ENCODE measurements around the gene TSEN54. TPM values are rescaled to one million over a fixed set of nuclear protein-coding genes. Genes with fewer than 3 reads are reported as not detected.
A peak's percentile ranks its signal among the peaks of the same experiment; 100 is the strongest.

The TSEN54 gene
- total RNA-seq, 2 donors from 2014 or later = 8.8 to 15.2 TPM

DNA sequence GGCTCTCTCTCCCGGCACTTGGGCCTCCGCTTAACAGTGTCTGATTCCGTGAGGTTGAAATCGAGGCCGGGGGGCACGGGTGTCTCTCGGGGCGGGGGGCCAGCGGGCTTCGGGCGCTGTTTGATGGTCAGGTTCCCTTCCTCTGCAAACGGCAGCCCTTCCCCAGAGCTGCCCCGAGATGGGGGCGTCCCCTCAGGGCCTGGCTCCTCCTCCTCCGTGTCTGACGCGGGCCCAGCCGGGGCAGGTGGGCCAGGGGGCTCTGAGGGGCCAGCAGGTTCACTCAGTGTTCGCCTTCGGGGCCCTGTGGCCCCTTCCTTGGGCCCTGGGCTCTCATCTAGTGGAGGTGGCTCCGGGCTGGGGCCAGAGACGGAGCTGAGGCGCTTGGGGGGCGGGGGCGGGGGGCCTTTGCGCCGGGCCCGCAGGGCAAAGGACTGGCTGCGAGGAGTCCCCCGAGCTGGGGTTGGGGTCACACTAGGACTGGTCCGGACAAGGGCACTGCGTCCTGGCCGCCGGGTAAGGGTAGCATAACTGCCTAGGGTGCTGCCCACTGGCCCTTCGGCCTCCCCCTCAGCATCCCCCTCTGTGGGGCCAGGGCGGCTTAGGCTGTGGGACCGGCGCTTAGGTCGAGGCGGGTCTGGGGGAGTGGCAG is 14.1 kb upstream of the TSEN54 start:
- no peak for DNase-seq (ENCODE audit: low spot score)
- intact Hi-C loops (cut with DNase I) = no loop called here

DNA sequence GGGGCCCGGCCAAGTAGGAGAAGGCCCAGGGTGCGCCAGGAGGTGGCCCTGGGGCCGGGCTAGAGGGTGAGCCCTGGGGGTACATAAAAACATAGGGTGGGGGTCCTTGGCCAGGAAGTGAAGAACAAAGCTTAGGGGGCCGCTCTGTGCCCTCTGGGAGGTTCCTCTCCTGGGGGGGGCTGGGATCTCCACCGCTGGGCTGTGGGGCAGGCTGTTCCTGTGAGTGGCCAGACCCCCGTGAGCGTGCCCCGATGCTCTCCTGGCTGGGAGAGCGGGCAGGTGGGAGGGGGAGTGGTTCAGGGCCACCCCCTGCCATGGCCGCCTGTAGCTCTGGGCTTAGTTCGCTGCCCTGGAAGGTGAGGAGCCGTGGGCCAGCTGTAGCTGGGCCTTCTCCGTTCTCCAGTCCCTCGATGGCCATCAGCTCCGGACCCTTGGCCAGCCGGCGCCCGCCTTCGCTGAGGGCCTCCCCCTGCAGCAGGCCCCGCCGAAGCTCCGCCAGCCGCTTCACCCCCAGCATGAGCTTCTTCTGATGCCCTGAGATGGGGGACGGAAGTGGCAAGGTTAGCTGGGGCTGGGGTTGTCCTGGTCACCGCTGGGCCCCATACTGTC is 13.5 kb upstream of the TSEN54 start:
- no peak for DNase-seq (ENCODE audit: low spot score)
- intact Hi-C loops (cut with DNase I) = no loop called here

DNA sequence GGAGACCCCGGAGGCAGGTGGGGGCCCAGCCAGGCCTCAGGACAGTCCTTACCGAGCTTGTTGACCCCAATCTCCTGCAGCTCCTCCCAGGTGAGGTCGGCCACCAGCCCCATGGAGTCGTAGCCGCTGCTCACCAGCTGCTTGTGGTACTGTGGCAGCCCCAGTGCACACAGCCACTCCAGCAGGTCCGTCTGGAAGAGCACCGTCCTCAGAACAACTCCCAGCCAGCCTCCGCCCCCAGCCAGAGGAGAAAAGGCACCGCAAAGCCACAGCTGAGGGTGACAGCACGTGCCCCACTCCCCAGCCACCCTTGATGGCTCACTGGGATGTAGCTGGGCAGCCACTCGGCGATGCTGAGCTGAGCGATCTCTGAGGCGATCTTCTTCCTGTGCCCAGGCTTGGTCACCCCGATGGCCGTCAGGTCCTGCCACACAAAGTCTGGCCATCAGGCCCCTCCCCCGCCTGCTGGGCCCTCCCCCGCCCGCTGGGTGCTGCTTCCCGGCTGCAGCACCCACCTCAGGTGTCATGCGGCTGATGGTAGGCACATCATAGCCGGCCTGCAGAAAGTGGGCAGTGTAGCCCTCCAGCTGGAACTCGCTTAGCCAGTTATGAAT is 12.9 kb upstream of the TSEN54 start:
- no peak for DNase-seq (ENCODE audit: low spot score)
- intact Hi-C loops (cut with DNase I) = no loop called here

DNA sequence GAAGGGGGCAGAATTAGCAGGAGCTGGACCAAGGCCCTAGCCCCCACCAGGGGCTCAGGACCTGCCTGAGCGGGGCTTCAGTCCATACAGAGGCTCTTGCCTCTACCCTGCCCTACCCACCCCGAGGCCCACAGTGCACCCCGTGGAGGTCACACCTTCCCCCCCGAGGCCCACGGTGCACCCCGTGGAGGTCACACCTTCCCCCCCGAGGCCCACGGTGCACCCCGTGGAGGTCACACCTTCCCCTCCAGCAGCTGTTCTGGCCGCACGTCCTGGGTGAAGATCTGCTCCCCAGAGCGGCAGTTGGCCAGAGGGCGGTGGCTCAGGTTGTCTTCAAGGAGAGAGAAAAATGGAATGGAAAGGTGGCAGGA is 12.4 kb upstream of the TSEN54 start:
- no peak for DNase-seq (ENCODE audit: low spot score)
- intact Hi-C loops (cut with DNase I) = no loop called here

DNA sequence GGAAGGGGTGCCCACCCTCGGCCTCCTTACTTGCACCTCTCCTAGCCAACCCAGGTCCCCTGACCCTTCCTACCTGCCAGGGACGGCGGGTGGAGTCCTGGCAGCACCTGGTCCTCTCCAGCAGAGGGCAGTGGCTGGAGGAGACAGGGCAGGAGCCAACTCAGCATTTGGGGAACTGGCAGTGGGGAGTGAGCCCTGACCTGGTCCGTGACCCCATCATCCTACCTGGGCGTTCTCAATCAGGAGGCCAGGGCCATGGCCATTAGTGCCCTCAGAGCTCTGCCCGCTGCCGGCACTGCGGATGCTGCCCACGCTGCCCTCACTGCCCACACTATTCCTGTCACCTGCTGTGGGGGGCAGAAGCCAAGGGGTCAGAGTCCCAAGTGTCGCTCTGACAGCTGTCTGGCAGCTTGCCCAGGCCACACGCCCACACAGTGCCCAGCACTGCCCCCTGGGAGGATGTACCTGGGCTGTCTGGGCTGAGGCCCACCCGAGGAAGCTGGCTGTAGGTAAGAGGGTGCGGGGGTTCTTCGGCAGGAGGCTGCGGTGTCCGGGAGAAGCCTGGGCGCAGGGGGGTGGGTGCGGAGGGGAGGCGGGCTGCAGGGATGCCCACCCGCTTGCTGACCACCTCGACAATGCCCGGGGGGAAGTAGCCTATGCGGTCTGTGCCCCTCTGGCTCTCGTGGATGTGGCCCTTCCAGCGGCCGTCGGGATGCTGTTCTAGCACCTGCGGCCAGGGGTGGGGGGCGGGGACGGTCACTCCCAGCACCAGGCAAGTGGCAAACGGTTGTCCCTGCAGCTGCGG is 11.8 kb upstream of the TSEN54 start:
- DNase-seq (ENCODE audit: low spot score) = no peak
- intact Hi-C loops (cut with DNase I) = no loop called here

DNA sequence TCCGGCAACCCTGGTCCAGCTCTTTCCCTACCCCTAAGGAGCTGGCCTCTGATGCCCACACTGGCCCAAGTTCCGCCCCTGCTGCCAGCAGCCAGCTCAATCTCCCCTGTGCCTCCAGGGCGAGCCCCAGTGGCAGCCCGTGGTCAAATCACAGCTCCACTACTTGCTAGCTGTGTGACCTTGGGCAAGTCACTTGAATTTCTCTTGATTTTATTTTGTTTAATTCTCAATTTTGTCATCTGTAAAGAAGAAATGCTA is 11.2 kb upstream of the TSEN54 start:
- intact Hi-C loops (cut with DNase I) = no loop called here
- DNase-seq (ENCODE audit: low spot score) = no peak

DNA sequence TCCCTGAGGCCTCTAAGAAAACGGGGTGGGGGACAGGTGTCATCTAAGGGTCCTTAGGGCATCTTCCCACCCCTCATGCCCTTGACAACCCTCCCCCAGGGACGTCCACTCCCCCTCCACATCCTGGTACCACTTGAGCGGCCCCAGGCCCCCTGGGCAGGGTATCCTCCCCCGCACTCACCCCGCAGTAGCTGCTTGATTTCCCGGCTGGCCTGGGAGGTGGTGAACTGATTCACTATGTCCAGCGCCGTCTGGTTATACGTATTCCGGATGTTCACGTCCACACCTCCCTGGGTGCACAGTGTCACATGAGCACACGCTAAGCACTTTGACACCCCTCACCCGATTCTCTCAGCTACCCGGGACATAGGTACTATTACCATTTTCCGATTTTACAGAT is 10.7 kb upstream of the TSEN54 start:
- intact Hi-C loops (cut with DNase I) = no loop called here
- no peak for DNase-seq (ENCODE audit: low spot score)

DNA sequence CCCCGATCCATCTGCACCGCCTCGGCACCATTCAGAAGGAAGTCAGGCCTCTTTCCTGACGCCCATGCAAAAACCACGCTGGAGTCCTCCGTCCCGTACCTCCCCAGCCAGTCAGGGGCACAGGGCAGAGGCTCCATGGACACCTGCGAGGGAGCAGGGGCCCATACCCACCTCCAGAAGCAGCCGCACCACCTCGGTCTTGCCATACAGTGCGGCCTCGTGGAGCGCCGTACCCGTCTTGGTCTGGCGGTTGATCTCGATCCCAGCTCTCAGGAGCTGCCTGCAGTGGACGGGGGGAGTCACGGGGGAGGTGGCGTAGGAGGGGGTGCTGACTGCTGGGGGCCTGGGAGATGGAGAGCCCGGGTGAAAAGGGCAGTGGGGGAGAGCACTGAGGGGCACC is 10.2 kb upstream of the TSEN54 start:
- DNase-seq (ENCODE audit: low spot score) = peak; percentile 75
- intact Hi-C loops (cut with DNase I) = no loop called here

DNA sequence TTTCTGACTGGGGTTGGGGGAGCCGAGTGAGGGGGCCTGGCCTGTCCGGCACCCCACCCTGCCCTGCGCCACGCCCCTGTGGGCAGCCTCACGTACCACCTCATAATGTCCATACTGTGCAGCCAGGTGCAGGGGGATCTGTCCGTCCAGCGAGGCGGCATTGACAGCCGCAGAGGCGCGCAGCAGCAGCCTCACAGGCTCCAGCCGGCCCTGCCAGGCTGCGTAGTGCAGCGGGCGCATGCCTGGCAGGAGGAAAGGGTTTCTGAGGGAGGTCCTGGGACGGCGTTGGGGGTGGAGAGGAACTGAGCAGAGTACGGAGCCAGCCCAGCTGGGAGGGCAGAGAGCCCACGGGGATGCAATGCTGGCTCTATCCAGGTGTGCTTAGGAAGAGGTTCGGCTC is 9.4 kb upstream of the TSEN54 start:
- DNase-seq (ENCODE audit: low spot score) = no peak
- intact Hi-C loops (cut with DNase I) = loop anchor here in 1 of 2 donors (1.0 kb wide), 1 partner anchor 33 kb away; no protein-coding TSS in a partner anchor

DNA sequence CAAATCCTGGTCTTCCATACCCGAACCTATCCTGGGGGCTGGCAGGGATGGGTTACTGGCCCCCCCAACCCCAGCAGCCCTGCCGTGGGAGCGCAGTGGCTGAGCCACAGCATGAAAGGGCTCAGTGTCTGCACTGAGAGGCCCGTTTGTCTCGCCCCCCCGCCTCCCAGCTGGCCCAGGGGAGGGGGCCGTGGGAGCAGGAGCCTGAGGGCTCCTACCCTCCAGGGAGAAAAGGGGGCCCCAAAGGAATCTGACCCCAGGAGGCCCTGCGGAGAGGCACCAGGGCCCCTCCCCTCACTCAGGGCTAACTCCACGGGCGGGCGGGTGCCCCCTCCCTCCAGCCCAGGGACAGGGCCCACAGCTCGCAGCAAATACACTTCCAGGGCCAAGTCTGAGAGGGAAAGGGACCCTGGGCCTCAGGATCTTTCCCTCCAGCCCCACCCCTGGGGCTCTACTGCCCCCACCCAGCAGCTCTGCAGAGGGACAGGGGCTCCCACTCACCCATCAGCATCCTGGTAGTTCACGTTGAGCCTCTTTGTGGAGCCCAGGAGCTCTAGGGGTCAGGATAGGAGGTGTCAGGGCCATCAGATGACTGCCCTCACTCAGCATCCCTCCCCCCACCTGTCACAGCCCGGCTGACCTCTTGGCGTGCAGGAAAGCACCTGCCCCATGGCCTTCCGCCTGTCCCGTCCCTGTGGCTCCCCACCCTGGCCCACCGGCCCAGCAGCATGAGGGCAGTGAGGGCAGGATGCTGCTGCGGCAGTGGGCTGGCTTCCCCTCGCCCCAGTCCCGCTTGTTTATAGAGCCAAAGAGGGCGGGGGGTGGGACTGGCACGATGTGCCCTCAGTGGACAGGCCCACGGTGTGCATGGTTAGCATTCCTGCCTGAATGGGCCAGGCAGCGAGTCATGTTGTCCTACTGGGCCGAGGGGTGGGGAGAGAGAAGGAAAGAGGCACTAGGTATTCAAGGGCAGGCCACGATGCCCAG is 8.3 kb upstream of the TSEN54 start:
- no peak for DNase-seq (ENCODE audit: low spot score)
- intact Hi-C loops (cut with DNase I) = loop anchor here in 1 of 2 donors (1.0 kb wide), 1 partner anchor 34 kb away; no protein-coding TSS in a partner anchor

DNA sequence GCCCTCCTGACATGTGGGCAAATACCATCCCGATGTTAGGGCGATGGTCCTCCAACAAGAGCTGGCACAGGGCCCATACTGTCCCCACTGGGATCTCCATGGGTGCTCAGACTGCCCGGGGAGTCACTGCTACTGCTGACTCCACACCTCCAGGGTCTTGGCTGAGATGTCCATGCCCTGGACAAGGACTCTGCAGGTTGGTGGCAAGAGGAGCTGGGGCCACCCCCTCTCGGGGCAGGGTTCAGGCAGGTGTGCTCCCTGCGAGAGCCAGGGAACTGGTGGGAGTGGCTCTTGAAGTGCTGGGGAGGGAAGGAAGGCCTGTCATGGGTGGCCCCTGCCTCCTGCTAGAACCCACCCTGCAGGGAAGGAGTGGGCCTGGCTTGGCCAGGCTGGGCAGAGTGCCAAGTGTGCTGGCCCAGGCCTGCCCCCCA is 7.4 kb upstream of the TSEN54 start:
- intact Hi-C loops (cut with DNase I) = no loop called here
- DNase-seq (ENCODE audit: low spot score) = no peak

DNA sequence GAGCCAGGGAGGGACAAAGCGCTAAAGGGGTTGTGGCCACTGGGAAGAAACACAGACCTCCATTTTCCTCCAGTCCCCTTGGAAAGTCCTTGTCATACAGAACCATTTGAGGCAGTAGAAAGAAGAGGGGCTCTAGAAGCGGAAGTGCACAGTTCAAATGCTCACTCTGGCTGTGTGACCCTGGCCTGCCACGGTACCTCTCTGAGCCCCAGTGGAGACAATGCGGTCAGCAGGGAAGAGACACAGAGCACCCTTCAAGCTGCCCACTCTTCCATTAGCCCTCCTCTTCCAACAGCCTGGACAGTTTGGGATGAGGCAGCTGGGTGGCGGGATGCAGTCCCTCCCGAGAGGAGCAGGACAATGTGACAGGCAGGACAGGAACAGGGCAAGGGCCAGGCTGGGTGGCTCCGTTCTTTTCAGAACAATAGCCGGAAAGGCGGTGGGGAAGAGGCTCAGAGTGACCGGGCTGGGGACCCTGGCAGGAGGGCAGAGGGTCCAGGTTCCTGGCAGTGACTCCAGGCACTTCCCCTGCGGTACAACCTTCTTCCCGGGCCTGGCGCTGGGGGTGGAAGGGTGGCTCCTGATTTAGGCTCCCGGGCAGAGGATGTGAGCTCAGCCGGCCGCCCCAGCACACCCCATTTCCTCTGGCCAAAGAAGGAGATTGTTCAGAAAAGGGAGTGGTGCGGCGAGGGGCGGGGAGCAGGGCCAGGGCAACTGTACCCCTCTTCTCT is 6.6 kb upstream of the TSEN54 start:
- intact Hi-C loops (cut with DNase I) = loop anchor here (5.0 kb wide), 1 partner anchor 82 kb away; no protein-coding TSS in a partner anchor
- DNase-seq (ENCODE audit: low spot score) = no peak

DNA sequence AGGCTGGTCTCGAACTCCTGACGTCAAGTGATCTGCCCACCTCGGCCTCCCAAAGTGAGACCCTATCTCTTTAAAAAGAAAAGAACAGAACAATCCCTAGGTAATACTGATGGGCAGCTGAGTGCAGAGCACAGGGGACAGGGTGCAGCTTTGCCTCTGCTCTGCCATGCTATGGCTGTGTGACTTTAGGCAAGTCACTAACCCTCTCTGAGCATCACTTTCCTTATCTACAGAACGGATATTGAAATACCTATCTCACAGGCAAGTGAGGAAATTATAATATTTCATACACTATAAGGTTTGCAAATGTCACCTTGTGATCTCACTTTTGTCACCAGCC is 5.1 kb upstream of the TSEN54 start:
- intact Hi-C loops (cut with DNase I) = loop anchor here (5.0 kb wide), 1 partner anchor 84 kb away; no protein-coding TSS in a partner anchor
- DNase-seq (ENCODE audit: low spot score) = no peak

DNA sequence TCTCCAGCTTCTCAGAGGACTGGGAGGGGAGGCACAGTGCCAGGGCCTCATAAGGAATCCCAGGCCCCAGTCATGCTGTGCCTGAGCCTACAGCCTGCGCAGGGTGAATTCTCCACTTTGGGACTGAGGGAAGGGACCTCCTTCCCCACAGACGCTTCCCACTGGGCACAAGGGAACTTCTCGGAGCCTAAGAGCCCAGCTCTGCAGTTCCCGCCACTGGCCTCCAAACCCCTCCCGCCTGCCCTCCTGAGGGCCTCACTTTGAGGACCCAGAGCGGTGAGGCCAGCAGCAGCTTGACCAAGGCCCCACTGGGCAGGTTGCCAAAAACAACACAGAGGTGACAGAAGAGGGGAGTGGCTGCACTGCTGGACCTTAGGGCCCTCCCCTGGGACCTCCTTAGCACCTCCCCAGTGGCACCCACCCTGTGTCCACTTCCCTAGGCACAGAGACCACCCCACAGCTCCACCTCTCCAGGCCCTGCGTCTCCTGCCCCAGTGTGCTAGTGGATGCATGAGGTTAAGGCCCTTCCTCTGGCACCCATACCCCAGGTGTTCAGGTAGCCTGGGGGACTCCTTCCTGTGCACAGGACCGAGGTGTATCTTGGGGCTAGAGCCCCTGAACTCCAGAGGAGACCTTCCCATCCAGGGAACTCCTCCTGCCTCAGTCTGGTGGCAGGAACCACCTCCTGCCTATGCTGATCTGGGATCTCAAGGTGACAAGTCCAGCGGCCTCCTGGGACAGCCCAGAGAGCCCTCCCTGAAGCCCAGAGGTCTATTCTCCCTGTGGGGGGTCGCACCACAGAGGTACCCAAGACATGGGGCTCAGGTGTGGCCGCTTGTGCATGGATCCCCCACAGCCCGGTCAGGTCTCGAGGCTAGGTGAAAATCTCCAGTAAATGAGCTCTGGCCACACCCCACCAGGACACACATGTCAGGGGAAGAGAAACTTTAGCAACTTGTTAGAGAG is 4.4 kb upstream of the TSEN54 start:
- intact Hi-C loops (cut with DNase I) = loop anchor here (5.0 kb wide), 1 partner anchor 85 kb away; no protein-coding TSS in a partner anchor
- DNase-seq (ENCODE audit: low spot score) = no peak

DNA sequence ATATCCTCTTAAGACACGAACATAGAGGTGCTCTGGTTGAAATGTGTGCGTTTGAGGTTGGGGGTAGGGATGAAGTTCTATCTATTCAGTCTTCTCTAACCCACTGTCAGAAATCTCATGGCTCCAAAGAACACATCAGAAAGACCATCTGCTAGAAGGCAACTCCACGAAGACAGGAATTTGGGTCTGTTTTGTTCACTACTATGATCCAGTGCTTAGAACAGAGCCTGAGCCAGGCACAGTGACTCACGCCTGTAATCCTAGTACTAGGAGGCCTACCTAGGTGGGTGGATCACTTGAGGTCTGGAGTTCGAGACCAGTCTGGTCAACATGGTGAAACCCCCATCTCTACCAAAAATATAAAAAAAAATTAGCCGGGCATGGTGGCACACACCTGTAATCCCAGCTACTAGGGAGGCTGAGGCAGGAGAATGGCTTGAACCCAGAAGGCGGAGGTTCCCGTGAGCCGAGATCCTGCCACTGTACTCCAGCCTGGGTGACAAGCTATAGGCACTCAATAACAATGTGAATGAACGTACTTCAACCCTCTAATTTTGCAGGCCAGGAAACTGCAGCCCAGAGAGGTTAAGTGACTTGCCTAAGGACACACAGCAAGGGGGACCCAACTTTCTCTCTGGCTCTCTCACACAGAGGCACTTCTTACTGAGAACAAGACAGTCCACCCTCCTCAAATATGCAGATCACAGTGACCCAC is 3.2 kb upstream of the TSEN54 start:
- intact Hi-C loops (cut with DNase I) = loop anchor here (5.0 kb wide), 1 partner anchor 86 kb away; no protein-coding TSS in a partner anchor
- no peak for DNase-seq (ENCODE audit: low spot score)

DNA sequence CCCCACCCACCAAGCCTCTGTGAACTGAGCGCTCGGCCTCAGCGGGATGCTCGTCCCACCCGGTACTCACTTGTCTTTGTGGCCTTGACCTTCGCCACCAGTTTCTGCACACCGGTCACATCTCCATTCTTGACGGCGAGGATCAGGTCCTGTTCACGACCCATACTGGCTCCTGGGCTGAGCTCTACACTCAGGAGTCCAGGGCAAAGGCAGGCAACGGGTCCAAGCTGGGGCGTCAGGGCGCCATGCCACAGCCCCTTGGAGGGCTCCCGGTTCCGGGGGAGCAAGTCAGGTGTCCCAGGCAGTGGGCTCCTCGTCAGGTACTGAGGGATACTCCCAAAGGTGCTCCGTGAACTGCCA is 2.7 kb upstream of the TSEN54 start:
- intact Hi-C loops (cut with DNase I) = loop anchor here (5.0 kb wide), 1 partner anchor 86 kb away; no protein-coding TSS in a partner anchor
- no peak for DNase-seq (ENCODE audit: low spot score)
